Ascending aorta (tissue), 2 donors: Measurements from ENCODE around the gene LAGE3. TPM values are rescaled to one million over a fixed set of nuclear protein-coding genes. Genes with fewer than 3 reads are reported as not detected.

Experiments
- DNase-seq, 2 donors: peaks; one replicate each; pipeline ENCODE4 v3.0.0-alpha.2; 2019; ENCODE audit warnings: low spot score in 2 of 2
- H3K27ac ChIP-seq, 2 donors: fragments of 200-600 bp; sonication (generic); one replicate each; pipeline ENCODE4 v1.5.1; 2016 to 2017; ENCODE audit warnings: mild to moderate bottlenecking in 1 of 2
- H3K27me3 ChIP-seq: fragments of 200-600 bp; sonication (generic); one replicate; pipeline ENCODE4 v1.5.1; 2017
- H3K36me3 ChIP-seq, 2 donors: fragments of 200-600 bp; sonication (generic); one replicate each; pipeline ENCODE4 v1.5.1; 2016
- H3K4me1 ChIP-seq, 2 donors: fragments of 200-600 bp; sonication (generic); one replicate each; pipeline ENCODE4 v1.5.1; 2016 to 2017; ENCODE audit warnings: mild to moderate bottlenecking in 1 of 2
- H3K4me3 ChIP-seq, 2 donors: fragments of 200-600 bp; sonication (generic); one replicate each; pipeline ENCODE4 v1.5.1; 2016 to 2017; ENCODE audit warnings: mild to moderate bottlenecking in 1 of 2
- H3K9me3 ChIP-seq, 2 donors: fragments of 200-600 bp; sonication (generic); one replicate each; pipeline ENCODE4 v1.5.1; 2016
- CTCF ChIP-seq, 3 experiments: fragments of 200-600 bp in 2 of 3; fragments of 450-650 bp in 1 of 3; sonication (generic) in 2 of 3; IDR thresholded peaks; one replicate each; pipeline ENCODE4 v1.5.1; 2016 to 2019; ENCODE audit warnings: antibody characterized with exemption in 3 of 3, mild to moderate bottlenecking in 1 of 3, moderate library complexity in 1 of 3
- intact Hi-C: fragments of 100-400 bp; cut with DNase I; formaldehyde crosslinking; loops from one replicate; pipeline ENCODE4 v1.15.1; 2023
- total RNA-seq: library from RNA; depleted of rRNA; stranded (reverse); fragments of >200 nt; gene quantifications from one replicate; pipeline ENCODE4 v1.1.0, GENCODE V29; 2016

LAGE3 gene
- total RNA-seq, 1 donor from 2014 or later: 52.0 TPM

- TF ChIP-seq CTCF (IDR thresholded peaks at IDR 0.05): no peak
- H3K36me3 ChIP-seq: peaks cover 22 to 38% of the 10 kb centered on the region in 2 donors
- intact Hi-C loops: loop anchor here (2.0 kb wide), 1 partner anchor 49 kb away; the partner anchor contains the start of gene UBL4A
- H3K9me3 ChIP-seq: no peaks in the 10 kb centered on the region
- no peaks in the 10 kb centered on the region for H3K27me3 ChIP-seq
- H3K27ac ChIP-seq: peak overlapping the region; percentile 78 to 96
- H3K4me1 ChIP-seq: peaks cover 3 to 8% of the 10 kb centered on the region in 2 donors
- DNase-seq: no peak
- peak overlapping the region; percentile 62 to 90 for H3K4me3 ChIP-seq
These were observed 40.8 kb downstream of the LAGE3 start for GRCh38 chrX:154437971-154438893.

DNA sequence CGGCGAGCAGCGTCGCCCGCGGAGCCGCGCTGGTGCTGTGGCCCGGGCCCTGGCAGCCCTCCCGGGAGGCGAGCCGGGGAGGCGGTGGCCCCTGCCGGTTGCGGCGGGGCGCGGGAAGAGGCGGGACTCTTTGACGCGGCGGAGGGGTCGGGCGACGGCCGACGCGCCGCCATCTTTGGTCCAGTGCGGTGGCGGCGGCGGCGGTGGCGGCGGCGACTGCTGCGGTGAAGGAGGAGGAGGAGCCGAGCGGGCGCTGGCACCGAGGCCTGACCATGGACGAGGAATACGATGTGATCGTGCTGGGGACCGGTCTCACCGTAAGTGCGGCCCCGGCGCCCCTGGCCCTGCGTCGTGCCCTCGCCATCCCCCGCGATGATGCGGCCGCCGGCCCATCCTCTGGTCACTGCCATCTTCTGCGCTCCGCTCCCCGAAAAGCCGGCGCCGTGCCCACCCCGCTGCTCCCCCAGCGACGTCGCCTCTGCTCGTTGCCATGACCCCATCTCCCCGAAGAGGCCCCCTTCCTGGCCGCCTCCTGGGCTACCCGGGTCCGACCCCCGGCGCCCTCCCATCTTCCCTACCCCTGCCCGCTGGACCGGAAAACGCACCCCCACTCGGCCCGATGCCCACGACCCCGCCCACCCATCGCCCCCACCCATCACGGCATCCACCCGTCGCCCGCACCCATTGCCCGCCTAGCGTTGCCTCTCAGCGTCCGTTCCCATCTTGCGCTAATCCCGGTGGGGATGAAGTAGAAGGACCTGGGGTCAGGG, 41.9 kb downstream of the LAGE3 start, which contains the start of gene GDI1:
TSS of gene GDI1 (plus strand) at position 172 of the 770 bp plus-strand sequence. CDS start at position 273, 101 bp downstream.
- DNase-seq: no peak
- H3K27ac ChIP-seq: peak within 1 kb of the TSS; percentile 78 to 96
- no peaks in the 10 kb centered on the region for H3K27me3 ChIP-seq
- intact Hi-C loops: loop anchor here (1.0 to 2.0 kb wide), 2 partner anchors 9 to 50 kb away; partner anchors contain the start of genes ATP6AP1 and UBL4A
- TF ChIP-seq CTCF (IDR thresholded peaks at IDR 0.05): no peak
- H3K4me1 ChIP-seq: peaks cover 3 to 8% of the 10 kb centered on the region in 2 donors
- H3K4me3 ChIP-seq: peak within 1 kb of the TSS; percentile 62 to 90
- H3K36me3 ChIP-seq: peaks cover 26 to 39% of the 10 kb centered on the region in 2 donors
- H3K9me3 ChIP-seq: no peaks in the 10 kb centered on the region

GRCh38 chrX:154436374-154436982, 42.6 kb downstream of the LAGE3 start:
- intact Hi-C loops: loop anchor here (1.0 to 2.0 kb wide), 2 partner anchors 8 to 50 kb away; partner anchors contain the start of genes ATP6AP1 and UBL4A
- Histone ChIP-seq H3K9me3 (no peaks in the 10 kb centered on the region), H3K27ac (peak overlapping the region; percentile 78 to 96), H3K4me3 (peak overlapping the region; percentile 62 to 90), H3K4me1 (peaks cover 3 to 8% of the 10 kb centered on the region in 2 donors), H3K36me3 (peaks cover 26 to 32% of the 10 kb centered on the region in 2 donors), H3K27me3 (no peaks in the 10 kb centered on the region)
- DNase-seq: no peak
- TF ChIP-seq CTCF (IDR thresholded peaks at IDR 0.05): no peak

- DNase-seq: no peak
- no peaks in the 10 kb centered on the region for H3K27me3 ChIP-seq
- TF ChIP-seq CTCF (IDR thresholded peaks at IDR 0.05): no peak
- peaks cover 16 to 20% of the 10 kb centered on the region in 2 donors for H3K36me3 ChIP-seq
- no peak overlapping the region for H3K4me3 ChIP-seq
- H3K4me1 ChIP-seq: peaks cover 3 to 8% of the 10 kb centered on the region in 2 donors
- H3K27ac ChIP-seq: no peak overlapping the region
- H3K9me3 ChIP-seq: no peaks in the 10 kb centered on the region
- intact Hi-C loops: no loop called here
These were observed 43.8 kb downstream of the LAGE3 start for GRCh38 chrX:154435171-154435733.
